SKM-1 (cell line): ENCODE results near the gene DBF4B.

Experiments
- DNase-seq: peaks from one replicate; lab custom pipeline; 2025; ENCODE audit not compliant: unreplicated experiment; lab: John Stamatoyannopoulos, UW

The DBF4B gene

DNA sequence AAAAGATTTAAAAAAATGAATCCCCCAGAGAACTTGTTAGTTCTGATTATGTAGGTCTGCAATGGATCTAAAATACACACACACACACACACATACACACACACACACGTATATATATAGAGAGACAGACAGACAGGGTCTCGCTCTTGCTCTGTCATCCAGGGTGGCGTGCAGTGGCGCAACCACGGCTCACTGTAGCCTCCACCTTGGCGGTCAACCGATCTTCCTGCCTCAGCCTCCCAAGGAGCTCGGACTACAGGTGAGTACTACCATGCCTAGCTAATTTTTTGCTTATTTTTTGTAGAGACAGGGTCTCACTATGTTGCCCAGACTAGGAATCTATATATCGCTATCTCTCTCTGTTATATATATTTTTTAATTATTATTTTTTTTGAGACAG lies 88.3 kb downstream of the DBF4B start:
- no peak for DNase-seq

GRCh38 chr17:44797802-44798201 lies 89.3 kb downstream of the DBF4B start:
- no peak for DNase-seq

GRCh38 chr17:44798356-44798755 lies 89.9 kb downstream of the DBF4B start:
- DNase-seq: no peak
